Esophagus (tissue), 2 donors: ENCODE data around the gene TXNDC8. TPM values are rescaled to one million over a fixed set of nuclear protein-coding genes. Genes with fewer than 3 reads are reported as not detected.

Experiments
- H3K27ac ChIP-seq, 2 donors: one replicate each; pipeline ENCODE4 v1.5.1; 2013; ENCODE audit warnings: low read depth in 2 of 2, mild to moderate bottlenecking in 2 of 2, inconsistent platforms in 1 of 2, low read length in 1 of 2, moderate library complexity in 1 of 2
- H3K27me3 ChIP-seq, 2 donors: one replicate each; pipeline ENCODE4 v1.6.1; 2013; ENCODE audit warnings: low read length in 2 of 2, control low read depth in 1 of 2, mild to moderate bottlenecking in 1 of 2; ENCODE audit not compliant: insufficient read depth in 2 of 2, control insufficient read depth in 1 of 2
- H3K36me3 ChIP-seq, 2 donors: one replicate each; pipeline ENCODE4 v1.6.1; 2013; ENCODE audit warnings: low read length in 1 of 2; ENCODE audit not compliant: control insufficient read depth in 2 of 2, insufficient read depth in 2 of 2
- H3K4me1 ChIP-seq, 2 donors: one replicate each; pipeline ENCODE4 v1.6.1; 2013; ENCODE audit warnings: low read length in 1 of 2; ENCODE audit not compliant: control insufficient read depth in 2 of 2, insufficient read depth in 2 of 2
- H3K4me3 ChIP-seq, 2 donors: one replicate each; pipeline ENCODE4 v1.5.1; 2013; ENCODE audit warnings: low read length in 2 of 2, mild to moderate bottlenecking in 2 of 2, low read depth in 1 of 2, moderate library complexity in 1 of 2
- H3K9me3 ChIP-seq, 2 donors: one replicate each; pipeline ENCODE4 v1.6.1; 2013; ENCODE audit warnings: mild to moderate bottlenecking in 2 of 2, low read depth in 1 of 2, low read length in 1 of 2, moderate library complexity in 1 of 2; ENCODE audit not compliant: control insufficient read depth in 2 of 2, insufficient read depth in 1 of 2
- WGBS, 2 donors: extraction: QIAGEN DNeasy Blood & Tissue Kit; methylation state at CpG; one replicate each; pipeline ENCODE4 v1.1.7; 2013; 5-methylcytosine and 5-hydroxymethylcytosine counted together
- polyA plus RNA-seq, 2 donors: library from polyadenylated mRNA; stranded (reverse); fragments of 200-250 nt; gene quantifications; one replicate each; pipeline ENCODE4 v1.2.3, GENCODE V29; 2013
- donor health status: healthy with polysubstance abuse.
- donor health status: Bipolar disorder and iron deficiency.

The TXNDC8 gene
- polyA plus RNA-seq, 2 donors, result not detected

- 54 to 61% methylated on average over 2 of the region's 2 CpGs for WGBS, 2 donors
- H3K4me3 ChIP-seq, result peak overlapping the region; percentile 30 to 64
These were observed 83.2 kb downstream of the TXNDC8 start for GRCh38 chr9:110254500-110254899.

More at GRCh38 chr9:110254500-110254899, 83.2 kb downstream of the TXNDC8 start:
- Histone ChIP-seq H3K36me3 (peaks cover 0 to 7% of the 10 kb centered on the region in 2 donors), H3K9me3 (peaks cover 0 to 2% of the 10 kb centered on the region in 2 donors), H3K4me1 (peaks cover 0 to 4% of the 10 kb centered on the region in 2 donors), H3K27me3 (no peaks in the 10 kb centered on the region), H3K27ac (peak overlapping the region; percentile 52 to 79)

Other genes starting within 250 kb of the TXNDC8 start
- 1 to 10 TPM in 1 of 2 donors, under 1 TPM in 1; 0.86 to 1.3 TPM for gene C9orf152, start 129.7 kb downstream of the TXNDC8 start, polyA plus RNA-seq
- 1,000 to 10,000 TPM; 1,229 to 1,425 TPM for gene TXN, start 81.4 kb downstream of the TXNDC8 start, polyA plus RNA-seq
- gene SVEP1, start 241.9 kb upstream of the TXNDC8 start, polyA plus RNA-seq, result under 1 TPM; 0.18 to 0.71 TPM